GM21529 (cell line): Measurements from ENCODE around the gene PCBP4.

Source experiments
- ATAC-seq: cut with Tn5 transposase; IDR thresholded peaks from one replicate; pipeline ENCODE4 v1.9.1; 2021; ENCODE audit not compliant: unreplicated experiment

The PCBP4 gene

DNA sequence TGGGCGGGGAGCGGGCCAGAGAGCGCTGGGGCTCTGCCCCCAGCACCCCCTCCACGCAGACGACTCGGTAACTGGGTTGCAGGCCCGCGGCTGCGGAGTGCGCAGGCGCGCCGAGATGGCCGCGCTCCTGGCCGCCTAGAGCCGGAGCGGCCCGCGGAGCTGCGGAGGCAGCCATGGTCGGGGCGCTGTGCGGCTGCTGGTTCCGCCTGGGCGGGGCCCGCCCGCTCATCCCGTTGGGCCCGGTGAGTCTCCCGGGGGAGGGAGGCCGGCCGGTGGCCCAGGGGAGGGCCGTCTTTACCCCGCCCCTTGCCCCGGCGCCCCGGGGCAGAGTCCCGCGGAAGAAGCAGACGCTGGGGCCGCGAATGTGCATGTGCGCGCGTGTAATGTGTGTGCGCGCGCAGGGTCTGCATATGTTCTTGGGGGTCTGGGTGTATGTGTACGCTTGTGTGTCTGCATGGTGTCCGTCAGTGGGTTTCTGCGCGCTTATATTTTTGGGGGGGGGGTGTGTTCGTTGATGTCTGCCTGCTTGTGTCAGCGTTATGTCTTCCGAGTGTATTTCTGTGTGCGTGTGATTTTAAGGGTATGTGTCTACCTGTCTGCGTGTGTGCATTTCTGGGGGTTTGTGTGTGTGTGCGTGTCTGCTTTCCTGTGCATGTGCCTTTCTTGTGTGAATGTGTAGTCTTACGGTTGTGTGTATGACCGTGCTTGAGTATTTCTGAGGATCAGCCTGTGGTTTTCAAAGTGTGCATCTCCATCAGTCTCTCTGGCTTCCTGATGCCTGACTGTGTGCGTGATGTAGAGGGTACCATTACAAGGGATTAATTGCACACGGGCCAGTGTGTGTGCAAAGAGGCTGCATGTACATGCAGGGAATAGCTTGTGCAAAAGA lies 8.0 kb upstream of the PCBP4 start, which contains the start of gene ABHD14A:
ABHD14A (plus strand) TSS at position 102 of the 889 bp plus-strand sequence; CDS start at position 174, 72 bp downstream.
- peak; percentile 56 for ATAC-seq

DNA sequence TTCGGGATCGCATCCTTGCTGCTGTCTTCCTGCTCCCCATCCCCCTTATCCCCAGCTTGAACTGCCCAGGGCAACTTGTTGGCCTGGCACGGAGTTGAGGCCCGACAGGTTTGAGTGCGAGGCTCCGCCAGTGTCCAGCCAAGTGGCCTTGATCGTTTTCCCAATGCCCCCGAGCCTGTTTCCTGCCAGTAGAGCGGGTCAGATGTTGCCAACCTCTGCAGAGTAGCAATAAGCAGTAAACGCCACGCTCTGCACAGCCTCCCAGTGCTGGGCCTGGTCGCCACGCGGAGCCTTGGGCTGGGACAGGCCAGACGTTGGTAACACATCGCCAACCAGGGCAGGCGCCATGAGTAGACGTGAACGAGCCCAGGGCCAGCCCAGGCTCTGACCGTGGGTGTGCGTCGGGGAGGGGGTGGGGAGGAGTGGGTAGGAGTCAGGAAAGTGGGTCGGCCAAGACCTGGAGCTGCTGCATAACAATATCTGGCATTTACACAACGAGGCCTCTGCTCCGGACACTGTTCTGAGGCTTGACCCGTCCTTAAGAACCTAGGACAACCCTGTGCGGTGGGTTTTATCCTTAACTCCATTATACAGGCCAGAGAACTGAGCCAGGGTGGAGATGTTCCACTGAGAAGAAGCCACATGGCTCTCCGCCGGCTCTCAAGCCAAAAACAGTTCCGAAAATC lies 7.2 kb upstream of the PCBP4 start:
- ATAC-seq, result no peak

DNA sequence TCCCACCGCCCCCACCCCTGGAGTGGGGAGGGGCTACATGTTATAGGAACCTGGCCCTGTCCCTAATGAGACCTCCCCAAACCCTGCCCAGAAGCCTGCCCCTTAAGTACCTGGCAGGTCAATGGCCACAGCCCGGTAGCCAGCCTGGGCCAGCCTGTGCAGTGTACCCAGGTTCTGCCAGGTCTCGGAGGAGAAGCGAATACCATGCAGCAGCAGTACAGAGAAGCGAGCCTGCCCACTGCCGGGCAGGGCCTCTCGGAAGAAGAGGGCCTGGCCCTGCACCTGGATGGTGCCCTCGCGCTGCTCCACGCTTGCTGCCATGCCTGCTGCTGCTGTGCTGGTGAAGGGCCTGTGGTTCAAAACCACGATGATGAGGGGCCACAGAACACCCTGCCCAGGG lies 4.1 kb upstream of the PCBP4 start:
- no peak for ATAC-seq

DNA sequence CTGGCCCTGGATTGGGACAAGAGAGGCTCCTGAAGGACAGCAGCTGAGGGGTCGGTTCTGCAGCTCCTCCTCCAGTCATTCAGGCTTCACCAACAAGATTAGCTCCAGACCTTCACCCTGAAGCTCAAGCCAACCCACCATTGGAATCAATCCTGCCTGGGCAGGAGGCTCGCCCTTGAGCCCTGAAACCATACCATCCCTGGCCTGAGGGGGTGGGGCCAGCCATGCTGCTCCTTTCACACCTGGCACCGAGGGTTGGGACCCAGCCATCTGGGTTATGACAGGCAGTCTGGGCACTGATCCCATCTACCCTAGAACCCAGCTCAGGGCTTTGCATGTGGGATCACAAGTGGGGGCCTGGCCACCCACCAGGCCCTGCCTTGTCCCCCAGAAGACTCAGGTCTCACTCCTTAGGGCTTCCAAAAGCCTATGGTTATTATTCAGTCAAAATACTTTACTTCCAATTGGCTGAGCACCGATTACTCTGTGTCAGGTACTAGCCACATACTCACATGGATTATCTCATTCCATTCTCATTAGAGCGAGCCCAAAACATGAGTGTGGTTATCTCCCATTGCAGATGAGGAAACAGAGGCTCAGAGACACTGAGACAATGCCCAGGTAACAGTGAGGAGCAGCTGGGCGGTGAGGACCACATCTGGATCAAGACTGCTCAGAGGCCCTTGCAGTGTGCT lies 3.5 kb upstream of the PCBP4 start:
- ATAC-seq, result no peak

GRCh38 chr3:51969841-51970240 lies 2.6 kb upstream of the PCBP4 start:
- no peak for ATAC-seq

GRCh38 chr3:51968883-51969678 lies 1.8 kb upstream of the PCBP4 start:
- no peak for ATAC-seq

DNA sequence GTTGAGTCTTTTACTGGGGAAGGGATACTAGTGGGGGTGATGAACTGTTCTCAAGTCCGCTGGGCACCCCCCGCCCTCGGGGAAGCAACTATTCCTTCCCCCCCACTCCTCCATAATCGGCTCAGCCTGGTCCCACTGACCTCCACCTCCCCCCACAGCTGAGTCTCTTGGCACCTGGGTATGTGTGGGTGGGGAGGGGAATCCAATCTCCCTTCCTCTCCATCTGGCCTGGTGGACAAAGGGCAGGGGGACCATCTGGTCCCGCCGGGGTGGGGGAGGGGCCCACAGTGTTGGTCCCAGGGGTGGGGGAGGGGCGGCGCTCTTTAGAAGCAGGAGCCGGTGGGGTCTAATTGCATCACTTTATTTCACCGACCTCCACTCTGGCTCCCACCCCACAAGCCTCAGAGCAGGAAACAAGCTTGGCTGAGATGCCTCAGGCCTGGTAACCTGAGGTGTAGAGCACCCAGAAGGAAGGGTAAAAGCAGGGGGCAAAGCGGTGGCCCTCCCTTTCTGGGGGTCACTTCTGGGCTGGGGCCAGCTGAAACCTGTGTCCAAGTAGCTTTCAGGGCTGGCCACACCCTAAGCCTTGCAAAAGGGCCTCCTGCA lies 1.0 kb upstream of the PCBP4 start:
- no peak for ATAC-seq

- ATAC-seq, result peak; percentile 8
Measured at GRCh38 chr3:51966922-51967383, 301 bp downstream of the PCBP4 start.

GRCh38 chr3:51966486-51966885 lies 768 bp downstream of the PCBP4 start:
- ATAC-seq, result no peak

DNA sequence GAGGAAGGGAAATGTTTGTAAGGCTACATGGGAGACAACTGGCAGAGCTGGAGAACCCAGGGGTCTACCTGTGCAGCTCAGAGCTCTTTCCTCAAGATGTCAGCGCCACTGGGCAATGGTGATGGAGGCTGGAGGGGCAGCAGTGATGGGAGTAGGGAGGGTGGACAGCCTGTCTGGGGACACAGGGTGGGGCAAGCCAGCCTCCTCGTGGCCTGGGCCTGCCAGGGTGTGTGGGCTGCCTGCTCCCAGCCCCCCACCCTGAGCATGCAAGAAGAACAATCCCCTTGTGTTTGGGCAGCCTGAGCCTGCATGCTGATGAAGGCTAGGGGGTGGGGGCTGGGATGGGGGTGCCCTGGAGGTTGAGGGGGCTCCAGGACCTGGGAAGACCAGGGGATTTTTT lies 1.2 kb downstream of the PCBP4 start:
- no peak for ATAC-seq

DNA sequence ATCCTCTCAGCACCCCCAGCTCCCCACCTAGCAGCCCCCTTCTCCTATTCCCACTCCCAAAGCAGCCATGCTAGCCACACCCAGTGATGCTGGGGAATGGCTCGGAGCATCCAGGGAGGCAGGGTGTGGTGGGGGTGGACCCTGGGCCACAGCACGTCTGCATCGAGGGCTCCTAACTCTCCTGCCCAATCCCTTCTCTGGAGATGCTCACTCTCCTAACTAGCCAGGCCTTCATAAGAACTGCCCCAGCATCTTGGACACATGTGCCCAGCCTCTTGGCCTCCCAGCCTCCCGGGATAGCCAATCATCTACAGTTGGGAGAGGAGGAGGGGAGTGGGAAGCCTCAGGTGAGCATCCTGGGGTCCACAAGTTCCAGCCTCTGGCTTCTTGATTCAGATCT lies 2.7 kb downstream of the PCBP4 start:
- ATAC-seq, result no peak

GRCh38 chr3:51963951-51964451 lies 3.3 kb downstream of the PCBP4 start:
- no peak for ATAC-seq

DNA sequence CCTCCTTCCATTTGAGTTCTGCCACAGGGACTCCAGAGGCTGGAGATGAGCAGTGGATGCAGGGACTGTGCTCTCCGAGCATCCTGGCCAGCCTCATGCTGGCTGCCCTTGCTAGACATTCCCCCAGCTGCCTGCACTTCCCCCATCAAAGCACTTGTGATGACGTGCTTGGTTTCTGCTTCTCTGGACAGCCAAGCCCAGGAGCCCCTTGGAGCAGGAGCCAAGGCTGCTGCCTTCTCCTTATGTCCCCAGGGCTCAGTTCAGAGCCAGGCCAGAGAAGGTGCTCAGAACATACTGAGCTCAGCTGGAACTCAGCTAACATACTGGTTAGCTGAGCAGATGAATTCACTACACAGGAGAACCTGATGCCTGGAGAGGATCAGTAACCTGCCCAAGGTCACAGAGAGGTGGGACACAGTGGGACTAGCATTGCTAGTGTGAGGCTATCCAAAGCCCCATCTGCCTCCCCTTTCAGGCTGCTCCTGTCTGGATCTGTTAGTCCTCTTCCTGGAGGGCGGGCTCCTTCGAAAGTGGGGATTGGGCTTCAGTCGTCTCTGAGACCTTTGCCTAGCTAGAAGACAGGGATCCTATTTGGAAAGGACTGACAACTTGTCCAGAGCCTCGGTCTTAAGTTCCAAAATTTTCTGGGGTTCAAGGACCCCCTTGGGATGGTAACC lies 4.3 kb downstream of the PCBP4 start:
- ATAC-seq, result no peak

DNA sequence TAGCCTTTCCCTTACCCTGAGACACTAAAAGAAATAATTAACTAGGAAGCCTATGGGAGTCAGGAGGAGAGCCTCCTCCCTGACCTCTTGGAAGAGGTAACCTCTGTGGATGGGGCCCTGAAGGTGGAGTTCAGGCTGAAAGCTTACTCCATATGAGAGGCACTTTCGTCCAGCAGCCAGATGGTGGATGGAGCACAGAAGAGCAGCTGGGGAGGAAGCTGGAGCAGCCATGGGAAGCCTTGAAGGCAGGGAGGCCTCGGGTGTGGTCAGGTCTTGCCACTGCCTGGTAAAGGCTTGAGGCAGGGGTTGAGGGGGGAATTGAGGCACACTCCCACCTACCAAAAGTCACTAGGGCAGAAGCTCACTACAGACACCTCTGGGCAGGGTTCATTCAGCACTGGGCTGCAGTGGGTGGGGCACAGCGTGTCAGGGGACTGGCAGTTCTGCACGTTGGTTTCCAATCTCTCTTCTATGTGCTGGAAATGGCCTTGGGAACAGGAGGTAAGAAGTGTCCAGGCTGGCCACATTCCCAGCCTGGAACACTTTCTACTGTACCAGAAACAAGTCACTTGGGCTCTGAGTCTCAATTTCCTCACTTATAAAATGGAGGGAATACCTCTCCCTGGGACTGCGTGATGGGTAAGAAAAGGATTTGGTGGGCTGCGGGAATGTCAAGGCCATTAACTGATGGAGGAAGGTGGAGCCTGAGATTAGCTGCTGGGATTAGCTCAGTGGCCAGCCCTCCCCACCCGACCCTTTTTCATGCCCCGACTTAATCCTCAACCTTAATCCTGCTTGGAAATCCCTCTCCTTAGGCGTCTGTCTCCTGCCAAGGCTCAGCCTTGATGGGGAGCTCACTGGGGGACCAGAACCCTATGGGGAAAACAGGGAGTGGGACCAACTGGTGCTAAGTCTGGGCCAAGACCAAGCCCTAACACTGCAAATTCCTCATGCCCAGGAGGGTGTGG lies 5.4 kb downstream of the PCBP4 start:
- no peak for ATAC-seq

DNA sequence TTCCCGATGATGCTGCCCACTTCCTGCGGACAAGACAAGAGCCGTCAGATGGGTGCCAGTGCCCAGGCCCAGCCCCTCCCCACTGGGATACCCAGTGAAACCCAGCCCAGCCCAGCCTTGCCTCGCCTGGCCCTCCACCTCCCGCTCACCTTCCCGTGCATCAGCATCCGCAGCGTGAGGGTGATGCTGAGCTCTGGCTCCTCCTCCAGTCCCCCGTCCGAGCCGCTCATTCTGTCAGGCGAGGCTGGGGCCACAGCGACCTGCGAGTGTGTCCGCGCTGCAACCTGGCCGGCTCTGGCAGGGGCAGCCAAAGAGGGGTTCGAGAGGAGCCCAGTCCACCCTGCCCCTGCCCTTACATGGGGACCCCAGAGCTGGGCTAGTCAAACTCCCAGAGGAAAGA lies 6.2 kb downstream of the PCBP4 start:
- no peak for ATAC-seq

GRCh38 chr3:51960386-51960785 lies 6.9 kb downstream of the PCBP4 start:
- no peak for ATAC-seq

DNA sequence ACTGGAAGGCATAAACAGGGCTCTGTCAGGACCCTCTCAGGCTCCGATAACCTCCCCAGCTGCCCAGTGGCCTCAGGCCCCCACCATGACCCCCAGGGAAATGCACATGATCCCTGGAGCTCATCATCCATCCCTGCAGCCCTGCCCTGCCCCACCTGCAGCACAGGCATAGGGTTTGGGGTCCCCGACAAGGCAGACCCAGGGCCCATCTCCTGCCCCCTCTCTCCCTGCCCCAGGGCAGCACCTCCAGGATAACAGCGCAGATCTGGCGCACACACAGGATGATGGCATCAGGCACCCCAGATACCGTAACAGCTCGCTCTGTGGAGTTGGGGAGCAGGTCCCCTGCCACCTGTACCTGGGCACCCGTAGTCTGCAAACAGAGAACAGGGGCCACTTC lies 7.6 kb downstream of the PCBP4 start:
- no peak for ATAC-seq
